Activated gamma-delta T cell treated with Interleukin-2 at 50 U/mL for 16 hours (primary cell): ENCODE results near the gene IGSF1.

Source experiments
- DNase-seq: peaks from one replicate; pipeline ENCODE4 v3.0.0-alpha.2; 2020

Gene IGSF1, protein sequence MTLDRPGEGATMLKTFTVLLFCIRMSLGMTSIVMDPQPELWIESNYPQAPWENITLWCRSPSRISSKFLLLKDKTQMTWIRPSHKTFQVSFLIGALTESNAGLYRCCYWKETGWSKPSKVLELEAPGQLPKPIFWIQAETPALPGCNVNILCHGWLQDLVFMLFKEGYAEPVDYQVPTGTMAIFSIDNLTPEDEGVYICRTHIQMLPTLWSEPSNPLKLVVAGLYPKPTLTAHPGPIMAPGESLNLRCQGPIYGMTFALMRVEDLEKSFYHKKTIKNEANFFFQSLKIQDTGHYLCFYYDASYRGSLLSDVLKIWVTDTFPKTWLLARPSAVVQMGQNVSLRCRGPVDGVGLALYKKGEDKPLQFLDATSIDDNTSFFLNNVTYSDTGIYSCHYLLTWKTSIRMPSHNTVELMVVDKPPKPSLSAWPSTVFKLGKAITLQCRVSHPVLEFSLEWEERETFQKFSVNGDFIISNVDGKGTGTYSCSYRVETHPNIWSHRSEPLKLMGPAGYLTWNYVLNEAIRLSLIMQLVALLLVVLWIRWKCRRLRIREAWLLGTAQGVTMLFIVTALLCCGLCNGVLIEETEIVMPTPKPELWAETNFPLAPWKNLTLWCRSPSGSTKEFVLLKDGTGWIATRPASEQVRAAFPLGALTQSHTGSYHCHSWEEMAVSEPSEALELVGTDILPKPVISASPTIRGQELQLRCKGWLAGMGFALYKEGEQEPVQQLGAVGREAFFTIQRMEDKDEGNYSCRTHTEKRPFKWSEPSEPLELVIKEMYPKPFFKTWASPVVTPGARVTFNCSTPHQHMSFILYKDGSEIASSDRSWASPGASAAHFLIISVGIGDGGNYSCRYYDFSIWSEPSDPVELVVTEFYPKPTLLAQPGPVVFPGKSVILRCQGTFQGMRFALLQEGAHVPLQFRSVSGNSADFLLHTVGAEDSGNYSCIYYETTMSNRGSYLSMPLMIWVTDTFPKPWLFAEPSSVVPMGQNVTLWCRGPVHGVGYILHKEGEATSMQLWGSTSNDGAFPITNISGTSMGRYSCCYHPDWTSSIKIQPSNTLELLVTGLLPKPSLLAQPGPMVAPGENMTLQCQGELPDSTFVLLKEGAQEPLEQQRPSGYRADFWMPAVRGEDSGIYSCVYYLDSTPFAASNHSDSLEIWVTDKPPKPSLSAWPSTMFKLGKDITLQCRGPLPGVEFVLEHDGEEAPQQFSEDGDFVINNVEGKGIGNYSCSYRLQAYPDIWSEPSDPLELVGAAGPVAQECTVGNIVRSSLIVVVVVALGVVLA (N-terminal part only)

DNA sequence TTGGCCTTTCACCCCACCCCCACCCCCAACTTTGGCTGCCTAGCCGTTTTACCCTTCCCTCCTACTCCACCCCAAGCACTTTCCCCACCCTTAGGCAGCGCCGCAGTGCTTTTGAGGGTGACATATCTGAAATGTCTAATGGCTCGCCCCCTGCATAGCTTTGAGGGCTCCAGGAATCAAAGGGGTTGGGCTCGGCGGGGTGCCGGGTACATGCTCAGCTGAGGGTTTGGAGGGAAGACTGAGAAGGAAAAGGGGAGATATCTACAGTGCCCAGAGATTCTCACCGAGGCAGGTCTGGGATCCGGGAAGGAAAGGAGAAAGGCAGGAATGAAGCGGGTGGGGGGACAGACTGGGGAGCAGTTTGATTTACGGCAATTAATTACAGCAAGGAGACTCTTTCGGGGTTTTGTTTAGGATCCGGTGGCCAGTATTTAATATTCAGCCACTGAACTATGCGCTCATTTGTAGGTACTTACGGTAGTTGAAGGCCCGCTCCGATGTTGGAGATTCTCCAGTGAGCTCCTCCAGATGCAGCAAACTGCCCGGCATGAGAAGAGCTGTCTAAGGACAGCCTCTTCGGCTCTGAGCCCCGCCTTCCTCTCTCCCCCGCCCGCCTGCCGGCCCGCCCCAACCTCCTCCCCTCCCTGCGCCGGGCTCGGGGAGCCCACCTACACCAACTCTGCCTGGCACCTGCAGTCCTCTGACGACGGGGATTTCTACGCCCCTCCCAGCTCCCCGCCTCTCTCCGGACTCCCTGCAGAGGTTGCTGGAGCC lies at the start of gene IGSF1:
IGSF1 (minus strand) TSS at position 569 of the 774 bp plus-strand sequence. CDS start 2,632 bp downstream, outside the sequence.
- no peak for DNase-seq

DNA sequence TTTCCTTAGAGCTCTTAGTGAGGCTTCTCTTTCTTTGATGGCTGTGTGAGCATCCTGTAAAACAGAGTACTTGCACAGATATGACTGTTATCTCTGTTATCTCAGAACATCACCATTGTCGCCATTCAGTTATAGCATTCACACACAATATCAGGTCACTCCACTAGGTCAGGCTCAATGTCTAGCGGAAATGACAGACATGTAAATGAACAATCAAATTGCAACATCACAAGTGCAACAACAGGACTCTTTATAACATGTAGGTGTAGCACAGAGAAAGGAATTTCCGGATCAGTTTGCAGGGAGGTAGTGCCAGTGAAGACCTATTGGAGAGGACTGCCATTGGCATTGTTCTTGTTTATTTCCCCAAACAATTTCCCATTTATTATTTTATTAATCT lies 43.2 kb upstream of the IGSF1 start:
- no peak for DNase-seq

DNA sequence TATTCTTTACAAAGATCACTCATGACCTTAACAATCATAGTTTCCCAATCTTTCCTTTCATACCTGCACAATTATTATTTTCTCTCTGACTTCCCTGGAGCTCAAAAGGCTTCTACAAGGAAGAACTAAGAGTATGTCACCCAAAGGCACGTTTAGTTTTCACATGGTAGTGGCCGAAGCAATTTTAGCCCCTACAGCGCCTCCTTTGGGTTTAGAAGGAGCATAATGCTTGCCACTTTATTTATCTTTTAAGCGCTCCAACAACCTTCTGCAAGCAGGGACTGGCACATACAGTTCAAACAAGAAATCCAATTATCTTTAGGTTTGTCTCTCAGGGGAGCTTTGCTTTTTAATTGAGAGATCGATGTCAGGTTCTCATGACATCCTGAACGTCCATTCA lies 42.0 kb upstream of the IGSF1 start:
- DNase-seq, result no peak

DNA sequence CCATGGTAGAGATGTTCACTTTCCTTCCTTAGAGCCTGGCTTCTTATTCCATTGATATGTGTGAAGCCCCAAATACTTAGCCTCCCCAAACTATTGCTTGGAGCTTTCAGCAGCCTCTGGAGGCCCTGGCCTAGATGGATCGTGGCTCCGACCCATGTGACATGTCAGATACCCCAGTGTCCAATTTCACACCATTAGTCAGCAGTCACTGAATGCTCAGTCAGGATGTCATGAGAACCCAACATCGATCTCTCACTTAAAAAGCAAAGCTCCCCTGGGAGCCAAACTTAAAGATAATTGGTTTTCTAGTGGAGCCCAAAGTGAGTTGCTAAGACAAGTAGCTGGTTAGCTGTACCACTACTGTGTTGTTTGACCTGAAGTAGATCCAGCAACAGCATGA lies 41.6 kb upstream of the IGSF1 start:
- DNase-seq, result no peak

DNA sequence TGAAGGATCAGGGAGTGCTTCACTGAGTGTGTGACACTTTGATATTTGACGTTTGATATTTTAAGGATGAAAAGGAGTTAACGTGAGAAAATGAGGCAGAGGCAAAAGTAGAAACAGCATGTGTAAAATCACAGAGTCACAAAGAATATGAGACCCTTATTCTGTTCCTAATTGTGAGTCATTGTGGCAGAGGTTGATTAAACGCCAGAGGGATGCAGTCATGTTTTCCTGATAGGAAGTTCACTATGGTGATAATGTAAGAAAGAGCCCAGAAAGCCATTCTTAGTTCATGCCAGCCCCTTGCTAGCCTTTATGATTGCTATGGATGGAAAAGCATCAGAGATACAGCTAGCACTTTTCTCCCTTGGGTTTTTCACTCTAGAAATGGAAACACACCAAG lies 33.5 kb upstream of the IGSF1 start:
- no peak for DNase-seq

DNA sequence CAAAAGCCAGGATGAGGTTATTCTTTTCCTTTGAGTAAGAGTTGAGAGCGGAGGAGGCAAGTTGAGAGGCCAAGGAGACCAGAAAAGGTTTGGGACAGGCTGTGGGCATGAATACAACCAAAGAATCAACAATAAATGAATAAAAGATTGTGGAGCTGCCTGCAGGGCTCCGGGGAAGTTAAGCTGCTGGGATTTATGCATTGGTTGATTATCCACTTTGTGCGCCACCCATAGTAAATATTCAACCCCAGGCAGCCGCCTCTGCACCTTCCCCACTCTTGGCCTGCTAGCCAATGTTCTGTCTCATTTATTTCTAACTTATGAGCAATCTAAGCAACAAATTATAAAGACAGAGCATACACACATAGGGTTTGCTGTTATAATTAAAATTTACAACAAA lies 28.2 kb upstream of the IGSF1 start:
- no peak for DNase-seq

DNA sequence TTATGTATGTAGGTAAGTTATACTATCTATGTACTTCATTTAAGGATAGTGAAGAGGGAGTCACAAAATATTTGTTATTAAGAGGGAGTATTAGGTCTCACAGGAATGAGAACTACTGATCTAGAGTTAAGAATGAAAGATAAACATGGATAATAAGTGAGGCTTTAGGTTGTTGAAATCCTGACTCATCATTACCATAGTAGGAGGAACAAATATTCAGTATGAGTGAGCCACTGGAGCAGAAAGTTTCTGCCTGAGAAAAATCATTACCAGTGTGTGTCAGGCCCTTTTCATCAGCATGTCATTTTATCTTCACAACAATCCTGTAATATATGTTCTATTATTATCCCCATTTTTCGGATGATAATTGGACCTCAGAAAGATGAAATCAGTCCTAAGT lies 27.2 kb upstream of the IGSF1 start:
- DNase-seq, result no peak

DNA sequence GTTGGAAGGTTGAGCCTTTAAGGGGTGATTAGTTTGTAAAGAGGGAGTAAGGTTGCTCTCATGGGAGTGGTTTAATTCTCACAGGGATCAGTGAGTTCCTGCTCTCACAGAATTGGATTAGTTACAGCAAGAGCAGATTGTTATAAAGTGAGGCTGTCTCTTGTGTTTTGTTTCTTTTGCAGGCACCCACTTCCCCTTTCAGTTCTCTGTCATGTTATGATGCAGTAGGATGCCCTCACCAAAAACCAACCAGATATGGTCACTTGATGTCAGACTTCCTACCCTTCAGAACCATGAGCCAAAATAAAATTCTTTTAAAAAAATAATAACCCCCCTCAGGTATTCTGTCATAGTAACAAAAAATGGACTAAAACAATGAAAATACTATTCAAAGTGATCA lies 19.9 kb upstream of the IGSF1 start:
- no peak for DNase-seq

DNA sequence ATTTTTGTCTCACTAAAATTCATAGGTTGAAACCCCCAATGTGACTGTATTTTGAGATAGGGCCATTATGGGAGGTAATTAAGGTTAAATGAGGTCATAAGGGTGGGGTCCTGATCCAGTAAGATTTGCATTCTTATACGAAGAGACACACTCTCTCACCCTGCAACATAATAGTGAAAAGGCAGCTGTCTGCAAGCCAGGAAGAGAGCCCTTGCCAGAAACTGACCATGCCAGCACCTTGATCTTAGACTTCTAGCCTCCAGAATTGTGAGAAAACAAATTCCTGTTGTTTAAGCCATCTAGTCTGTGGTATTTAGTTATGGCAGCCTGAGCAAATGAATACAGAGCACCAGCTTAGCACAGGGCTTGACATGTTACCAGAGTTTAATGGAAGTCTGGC lies 17.5 kb upstream of the IGSF1 start:
- DNase-seq, result no peak

DNA sequence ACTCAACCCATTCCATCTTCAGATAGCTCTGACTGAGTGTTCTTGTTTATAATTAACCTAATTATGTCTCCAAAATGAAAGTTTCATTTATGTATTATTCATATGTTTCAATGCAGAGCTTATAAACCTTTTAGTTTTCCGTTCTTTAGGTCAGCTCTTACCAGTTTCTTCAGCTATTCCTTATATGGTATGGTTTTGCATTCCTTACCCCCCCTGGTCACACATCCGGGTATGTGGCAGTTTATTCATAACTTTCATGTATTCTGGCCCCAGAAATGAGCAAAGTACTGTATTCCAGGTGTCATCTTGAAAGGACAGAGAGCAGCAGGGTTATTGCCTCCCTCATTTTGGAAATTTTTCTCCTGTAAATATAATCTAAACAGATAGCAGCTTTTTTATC lies 16.8 kb upstream of the IGSF1 start:
- no peak for DNase-seq

DNA sequence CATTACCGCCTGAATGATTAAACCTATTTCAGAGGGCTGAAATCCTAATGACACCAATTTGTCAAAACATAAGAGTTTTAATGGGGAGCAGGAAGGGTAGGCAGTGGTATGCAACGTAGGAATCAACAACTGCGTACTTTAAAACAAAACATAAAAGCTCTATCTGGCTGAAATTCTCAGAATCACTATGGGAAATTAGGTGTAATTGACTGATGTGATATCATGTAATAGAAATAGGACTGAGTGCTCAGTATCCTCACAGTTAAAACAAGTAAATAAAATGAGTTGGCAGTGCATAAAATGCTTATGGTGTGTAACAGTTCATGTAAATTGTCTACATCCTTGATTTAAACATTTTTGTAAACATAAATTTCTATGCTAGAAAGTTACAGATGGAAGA lies 13.6 kb upstream of the IGSF1 start:
- DNase-seq, result no peak

DNA sequence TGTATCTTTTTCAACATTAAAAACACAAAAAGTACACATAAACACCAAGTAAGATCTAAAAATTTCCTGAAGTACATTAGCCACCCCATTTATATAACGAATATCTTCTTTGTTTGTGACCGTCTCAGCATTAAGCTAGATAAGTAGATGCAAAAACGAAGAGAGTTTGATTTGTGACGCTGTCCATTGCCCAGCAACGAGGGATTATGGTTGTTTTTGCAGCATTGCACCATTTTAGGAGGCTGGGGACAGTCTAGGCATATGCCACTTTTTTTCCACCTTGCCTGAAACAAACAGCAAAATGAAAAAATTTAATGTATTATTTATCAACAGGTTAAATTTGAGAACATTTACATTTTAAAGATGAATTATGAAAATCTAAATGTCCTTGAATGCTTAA lies 12.0 kb upstream of the IGSF1 start:
- no peak for DNase-seq

DNA sequence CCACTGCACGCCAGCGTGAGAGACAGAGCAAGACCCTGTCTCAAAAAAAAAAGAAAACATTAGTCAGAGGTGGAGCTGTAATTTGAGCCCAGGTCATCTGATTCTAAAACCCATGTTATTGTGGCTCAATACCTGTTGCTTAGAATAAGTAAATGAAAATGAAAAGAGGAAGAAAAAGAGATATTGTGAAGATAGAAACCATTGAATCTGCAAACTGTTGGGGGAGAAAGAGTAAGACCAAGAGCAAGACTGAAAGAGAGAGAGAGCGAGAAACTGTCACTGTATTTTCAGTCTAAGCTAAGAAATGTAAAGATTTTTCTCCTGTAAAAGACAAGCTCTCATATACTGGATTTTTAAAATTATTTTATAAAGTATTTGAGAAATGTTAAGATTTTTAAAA lies 9.7 kb upstream of the IGSF1 start:
- DNase-seq, result no peak

DNA sequence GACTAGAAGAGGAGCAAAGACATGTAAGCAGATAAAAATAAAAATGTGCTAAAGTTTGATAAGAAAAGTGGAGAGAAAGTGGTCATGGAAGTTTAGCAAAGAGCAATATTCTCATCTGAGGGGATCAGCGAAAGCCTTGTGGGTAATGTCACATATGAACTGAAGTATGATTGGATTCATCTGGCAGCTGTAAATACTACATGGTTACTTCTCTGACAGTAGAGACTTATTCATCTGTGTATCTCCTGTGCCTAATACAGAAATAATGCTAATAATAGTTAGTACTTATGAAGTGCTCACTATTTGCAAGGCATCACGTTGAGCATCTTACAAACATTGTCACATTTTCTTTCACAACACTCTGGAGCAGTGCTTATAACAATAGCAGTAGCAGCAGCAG lies 8.9 kb upstream of the IGSF1 start:
- no peak for DNase-seq

DNA sequence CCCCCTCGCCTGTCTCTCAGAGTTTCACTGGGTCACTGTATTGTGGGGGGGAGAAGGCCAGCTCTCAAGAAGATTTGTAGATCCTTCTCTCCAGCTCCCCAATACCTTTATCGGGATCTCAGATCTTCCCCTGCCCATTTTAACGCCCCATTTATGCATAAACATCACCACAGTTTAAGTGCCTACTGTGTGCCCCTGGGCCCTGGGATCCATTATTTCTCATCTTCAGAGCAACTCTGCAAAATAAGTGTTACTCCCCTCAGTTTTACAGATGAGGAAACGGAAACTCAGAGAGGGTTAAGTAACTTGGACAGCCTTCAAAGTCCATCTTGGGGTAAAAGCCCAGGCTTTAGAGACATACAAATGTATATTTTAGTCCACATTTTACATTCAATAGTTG lies 421 bp upstream of the IGSF1 start:
- DNase-seq, result no peak

DNA sequence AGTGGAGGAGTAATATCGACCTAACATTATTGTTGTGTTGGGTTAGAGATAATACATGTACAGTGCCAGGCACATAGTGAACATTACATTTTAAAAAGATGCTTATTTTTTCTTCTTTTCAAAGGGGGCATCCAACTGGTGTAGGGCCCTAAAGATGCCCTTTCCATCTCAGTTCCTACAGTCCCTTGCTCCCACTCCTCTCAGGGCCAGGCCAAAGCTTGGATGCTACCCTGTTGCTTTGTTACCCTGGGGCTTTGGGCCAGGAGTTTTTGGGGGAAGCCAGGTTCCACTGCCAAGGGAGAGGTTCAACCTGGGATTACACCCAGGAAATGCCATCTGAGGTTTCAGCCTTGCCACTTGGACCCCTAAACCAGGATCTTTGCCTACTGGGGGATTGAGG lies 918 bp downstream of the IGSF1 start:
- no peak for DNase-seq

DNA sequence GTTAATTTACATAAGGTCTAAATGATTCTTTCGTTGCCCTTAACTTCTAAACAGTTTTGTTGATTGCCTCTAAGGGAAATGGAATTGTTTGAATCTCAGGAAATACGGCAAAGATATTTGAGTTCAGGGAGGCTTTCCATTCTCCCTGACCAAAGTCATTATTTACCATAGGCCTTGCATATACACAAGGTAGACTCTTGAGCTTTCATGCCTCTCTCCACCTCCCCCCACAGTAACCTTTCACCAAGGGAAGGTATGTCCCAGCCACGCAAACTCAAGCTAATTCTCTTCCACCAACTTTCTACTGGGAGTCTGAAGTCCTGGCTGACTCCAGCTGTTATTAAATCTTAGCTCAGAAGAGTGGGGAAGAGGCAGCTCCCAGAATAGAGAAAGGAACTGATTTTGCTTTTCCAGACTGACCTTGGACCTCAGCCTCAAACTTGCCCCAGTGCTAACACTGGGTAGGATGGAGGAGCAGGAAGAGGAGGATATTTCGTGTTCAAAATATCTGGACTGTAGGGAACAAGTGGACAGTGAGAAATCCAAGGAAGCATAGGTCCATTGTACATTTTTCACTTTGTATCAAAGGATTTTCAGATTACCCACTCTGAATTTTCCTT lies 1.4 kb downstream of the IGSF1 start:
- DNase-seq, result no peak

DNA sequence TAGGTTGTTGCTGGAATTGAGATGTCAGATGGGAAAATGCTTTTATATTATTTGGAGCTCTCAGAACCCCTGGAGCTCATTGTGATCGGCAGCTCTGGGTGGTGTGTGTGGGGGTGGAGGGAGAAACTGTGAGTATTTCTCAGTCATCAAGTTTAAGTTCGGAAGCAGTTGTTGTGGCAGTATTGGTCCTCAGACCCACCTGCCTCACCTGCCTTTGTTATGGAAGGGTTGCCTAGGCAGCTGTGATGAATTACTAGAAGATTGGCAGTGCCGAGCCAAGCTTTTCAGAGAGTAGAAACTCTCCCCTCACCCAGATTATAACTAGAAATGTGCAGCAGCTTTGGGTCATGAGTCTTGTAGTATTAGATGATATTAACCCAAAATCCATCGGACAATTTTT lies 9.5 kb downstream of the IGSF1 start:
- no peak for DNase-seq

DNA sequence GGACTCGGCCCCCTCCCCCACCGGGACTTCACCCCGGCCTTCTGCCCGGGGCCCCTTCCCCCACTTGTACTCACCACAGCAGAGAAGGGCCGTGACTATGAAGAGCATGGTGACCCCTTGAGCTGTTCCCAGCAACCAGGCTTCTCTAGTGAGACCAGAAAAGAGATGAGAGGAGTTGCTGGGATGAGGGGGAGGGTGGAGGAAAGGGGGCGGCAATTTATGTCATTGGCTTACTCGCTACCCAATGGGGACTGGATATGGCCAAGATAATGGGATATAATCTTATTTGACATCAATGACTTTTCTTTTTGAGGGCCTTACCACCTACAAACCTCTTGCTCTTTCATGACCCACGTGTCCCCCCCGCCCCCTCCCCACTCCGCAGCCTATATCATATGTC lies 9.9 kb downstream of the IGSF1 start:
- DNase-seq, result no peak

DNA sequence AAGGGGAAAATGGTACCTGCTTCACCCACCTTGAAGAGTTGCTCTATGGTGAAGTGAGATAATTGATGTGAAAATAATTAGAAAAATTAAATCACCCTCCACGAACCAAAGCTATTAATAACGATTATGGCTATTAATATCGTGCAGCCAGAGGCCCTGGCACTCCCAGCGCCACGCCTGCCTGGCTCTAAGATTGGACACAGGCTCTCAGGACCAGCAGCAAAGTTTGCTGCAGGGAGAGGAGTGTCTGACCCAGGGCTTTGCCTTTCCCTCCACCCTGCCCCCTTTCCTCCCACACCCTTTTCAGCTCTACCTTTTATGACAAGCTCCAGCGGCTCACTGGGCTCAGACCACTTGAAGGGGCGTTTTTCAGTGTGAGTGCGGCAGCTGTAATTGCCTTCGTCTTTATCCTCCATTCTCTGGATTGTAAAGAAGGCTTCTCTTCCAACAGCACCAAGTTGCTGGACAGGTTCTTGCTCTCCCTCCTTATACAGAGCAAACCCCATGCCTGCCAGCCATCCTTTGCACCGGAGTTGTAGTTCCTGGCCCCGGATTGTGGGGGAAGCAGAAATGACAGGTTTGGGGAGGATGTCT lies 11.5 kb downstream of the IGSF1 start:
- no peak for DNase-seq

DNA sequence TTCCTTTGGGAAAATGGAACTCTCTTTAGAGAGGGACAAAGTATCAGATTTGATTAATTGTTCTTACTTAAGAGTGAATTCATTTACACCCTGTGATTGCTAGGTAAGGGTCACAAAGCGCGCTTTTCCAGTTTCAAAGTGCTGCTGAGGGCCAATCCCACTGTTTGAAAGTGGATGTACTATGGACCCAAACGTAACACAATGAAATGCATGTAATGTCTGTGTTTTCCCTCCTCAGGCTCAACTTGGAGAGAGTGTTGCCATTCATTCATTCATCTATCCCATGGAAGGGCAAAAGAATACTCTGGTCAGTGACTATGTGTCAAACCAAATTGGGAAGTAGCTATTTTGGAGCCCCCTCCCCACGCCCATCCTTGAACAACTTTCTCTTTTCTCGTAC lies 16.1 kb downstream of the IGSF1 start:
- no peak for DNase-seq

DNA sequence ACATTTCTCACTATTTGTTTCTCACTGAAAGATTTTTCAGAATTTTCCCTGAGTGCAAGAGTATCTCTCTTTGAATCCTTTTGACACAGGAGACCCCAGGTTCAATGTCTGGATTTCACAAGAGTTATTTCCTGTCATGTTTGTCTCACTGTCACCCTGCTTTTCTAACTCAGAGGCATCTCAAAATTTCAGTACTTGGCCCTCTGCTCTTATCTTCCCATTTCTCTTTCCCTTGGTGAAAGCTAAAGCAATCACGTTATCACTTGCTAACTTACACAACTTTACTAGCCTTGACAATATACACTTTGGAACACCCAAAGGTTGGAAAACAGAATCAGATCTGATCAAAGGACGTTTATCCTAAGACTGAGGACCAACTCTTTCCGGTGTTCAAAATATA lies 17.3 kb downstream of the IGSF1 start:
- no peak for DNase-seq
